Astrocyte of the spinal cord (primary cell): ENCODE results near the gene ZNF598.
A peak's percentile ranks its signal among the peaks of the same experiment; 100 is the strongest.

Source experiments
- DNase-seq: peaks from one replicate; pipeline ENCODE4 v3.0.0; 2011; ENCODE audit warnings: low read depth, low spot score
- H3K4me3 ChIP-seq: 2 replicates; pipeline ENCODE4 v1.5.1; 2011; ENCODE audit warnings: low read depth, mild to moderate bottlenecking, low read length, moderate library complexity
- CTCF ChIP-seq: IDR thresholded peaks from 2 replicates; pipeline ENCODE4 v1.5.1; 2012; ENCODE audit warnings: low read depth, mild to moderate bottlenecking, low read length, inconsistent platforms
- in situ Hi-C: cut with HindIII; loops from 2 replicates; pipeline ENCODE4 v1.10.0; 2017; ENCODE audit warnings: low sequenced_read_pairs

The ZNF598 gene

GRCh38 chr16:1975432-1976215, 34.0 kb downstream of the ZNF598 start:
- no peak overlapping the region for H3K4me3 ChIP-seq
- TF ChIP-seq CTCF, result no peak
- in situ Hi-C loops, result no loop called here
- no peak for DNase-seq

- DNase-seq, result no peak
- in situ Hi-C loops, result no loop called here
- no peak for TF ChIP-seq CTCF
- no peak overlapping the region for H3K4me3 ChIP-seq
These were observed 35.2 kb downstream of the ZNF598 start for GRCh38 chr16:1974157-1975070.

GRCh38 chr16:1973461-1974156, 36.0 kb downstream of the ZNF598 start:
- in situ Hi-C loops, result no loop called here
- DNase-seq, result no peak
- no peak overlapping the region for H3K4me3 ChIP-seq
- no peak for TF ChIP-seq CTCF

- no peak for DNase-seq
- in situ Hi-C loops, result no loop called here
- H3K4me3 ChIP-seq, result peak overlapping the region; percentile 59
- TF ChIP-seq CTCF, result no peak
These were observed 37.1 kb downstream of the ZNF598 start for GRCh38 chr16:1972490-1972877.

- DNase-seq, result peak; percentile 96
- H3K4me3 ChIP-seq, result peak within 1 kb of the TSS; percentile 59
- no peak for TF ChIP-seq CTCF
- in situ Hi-C loops, result no loop called here
These were observed 37.7 kb downstream of the ZNF598 start, which contains the start of gene TBL3 for GRCh38 chr16:1971796-1972489. TSS of gene TBL3 (plus strand) at chr16:1972053. CDS start at chr16:1972165, 112 bp downstream.
